WTC11 (cell line): ENCODE results near the gene PRR12. TPM values are rescaled to one million over a fixed set of nuclear protein-coding genes. Genes with fewer than 3 reads are reported as not detected.
"Not testable (repeated sequence)": the region's sequence is repeated elsewhere in the genome, so short reads cannot be mapped to it uniquely, and the experiment has no call there.

Source experiments
- ATAC-seq: fragments of 200-7000 bp; cut with Tn5 transposase; 2 replicates; pipeline ENCODE4 v1.10.0; 2021; ENCODE audit warnings: mild to moderate bottlenecking, moderate library complexity
- CTCF ChIA-PET: fragments of 300-600 bp; sonication (Branson Sonifier 250); formaldehyde crosslinking; loops from one replicate; lab custom pipeline; 2021; ENCODE audit warnings: antibody characterized with exemption; lab: Charles Lee
- POLR2A ChIA-PET: fragments of 350-600 bp; sonication (Branson Sonifier 250); formaldehyde crosslinking; loops from one replicate; lab custom pipeline; 2021; ENCODE audit warnings: antibody characterized with exemption; lab: Charles Lee
- DNase-seq: peaks from one replicate; pipeline ENCODE4 v3.0.0; 2021; ENCODE audit warnings: low spot score
- H3K27ac Mint-ChIP-seq: 2 replicates; pipeline ENCODE4 v1.8.0; 2021; ENCODE audit warnings: mixed read lengths
- H3K27me3 Mint-ChIP-seq: 2 replicates; pipeline ENCODE4 v1.8.0; 2021; ENCODE audit warnings: low read depth, mild to moderate bottlenecking, moderate library complexity, mixed read lengths
- H3K36me3 Mint-ChIP-seq: 2 replicates; pipeline ENCODE4 v1.8.0; 2021; ENCODE audit warnings: mixed read lengths
- H3K4me1 Mint-ChIP-seq: 2 replicates; pipeline ENCODE4 v1.8.0; 2022; ENCODE audit warnings: mixed read lengths
- H3K4me3 Mint-ChIP-seq: 2 replicates; pipeline ENCODE4 v1.8.0; 2021; ENCODE audit warnings: mild to moderate bottlenecking, moderate library complexity, mixed read lengths
- H3K9me3 Mint-ChIP-seq: 2 replicates; pipeline ENCODE4 v1.8.0; 2021; ENCODE audit warnings: mixed read lengths
- CREM ChIP-seq: sonication (generic); formaldehyde crosslinking; IDR thresholded peaks from 2 replicates; pipeline ENCODE4 v1.8.1; 2022; ENCODE audit warnings: mild to moderate bottlenecking, missing genetic modification reagents, moderate library complexity
- CTCF ChIP-seq: fragments of 200-600 bp; IDR thresholded peaks from 2 replicates; pipeline ENCODE4 v1.8.0; 2022; ENCODE audit warnings: antibody characterized with exemption
- ERG ChIP-seq: fragments of 250-450 bp; sonication (Bioruptor Pico); IDR thresholded peaks from 2 replicates; pipeline ENCODE4 v1.8.0; 2021; ENCODE audit warnings: mild to moderate bottlenecking
- FOXP4 ChIP-seq: sonication (generic); formaldehyde crosslinking; IDR thresholded peaks from 2 replicates; pipeline ENCODE4 v1.8.0; 2022; ENCODE audit warnings: mild to moderate bottlenecking, missing genetic modification reagents
- GTF2I ChIP-seq: fragments of 250-450 bp; sonication (Bioruptor Pico); conservative IDR thresholded peaks from 2 replicates; pipeline ENCODE4 v1.4.0; 2021; ENCODE audit warnings: mild to moderate bottlenecking
- HMGA2 ChIP-seq: fragments of 250-450 bp; sonication (Bioruptor Pico); IDR thresholded peaks from 2 replicates; pipeline ENCODE4 v1.4.0; 2021; ENCODE audit warnings: mild to moderate bottlenecking, moderate library complexity
- RORB ChIP-seq: fragments of 250-450 bp; sonication (Bioruptor Pico); IDR thresholded peaks from 2 replicates; pipeline ENCODE4 v1.9.0; 2021; ENCODE audit warnings: mild to moderate bottlenecking
- TCF7 ChIP-seq: sonication (generic); formaldehyde crosslinking; IDR thresholded peaks from 2 replicates; pipeline ENCODE4 v1.8.0; 2022; ENCODE audit warnings: mild to moderate bottlenecking, low read depth, missing genetic modification reagents, moderate library complexity
- TEAD4 ChIP-seq: sonication (generic); formaldehyde crosslinking; IDR thresholded peaks from 2 replicates; pipeline ENCODE4 v1.8.0; 2022; ENCODE audit warnings: mild to moderate bottlenecking, missing genetic modification reagents
- ZNF121 ChIP-seq: sonication (generic); formaldehyde crosslinking; IDR thresholded peaks from 2 replicates; pipeline ENCODE4 v1.8.0; 2023; ENCODE audit warnings: missing genetic modification reagents
- ZNF416 ChIP-seq: fragments of 250-450 bp; sonication (Bioruptor Pico); IDR thresholded peaks from 2 replicates; pipeline ENCODE4 v1.9.0; 2021; ENCODE audit warnings: mild to moderate bottlenecking, inconsistent platforms
- ZNF425 ChIP-seq: fragments of 250-450 bp; sonication (Bioruptor Pico); conservative IDR thresholded peaks from 2 replicates; pipeline ENCODE4 v1.9.0; 2021; ENCODE audit warnings: mild to moderate bottlenecking
- ZNF671 ChIP-seq: fragments of 250-450 bp; sonication (Bioruptor Pico); IDR thresholded peaks from 2 replicates; pipeline ENCODE4 v1.8.0; 2021; ENCODE audit warnings: mild to moderate bottlenecking
- total RNA-seq: library from RNA; stranded (reverse); gene quantifications from 3 replicates; pipeline ENCODE4 v1.2.3, GENCODE V29; 2021

PRR12 gene
- total RNA-seq, 1 experiment from 2014 or later: 86.1 TPM

GRCh38 chr19:49631610-49632192, 40.7 kb downstream of the PRR12 start:
- CTCF ChIA-PET: interaction anchor here (0.8 to 1.4 kb wide), 3 partner anchors 8 to 49 kb away, joined by 3 to 5 read pairs (median 4); partner anchors contain the start of gene RRAS
- Mint-ChIP-seq H3K36me3 (peaks cover 10% of the 10 kb centered on the region; the same call in 1 of the 2 replicates), H3K9me3 (no peaks in the 10 kb centered on the region), H3K4me3 (no peak overlapping the region), H3K4me1 (peaks cover 22% of the 10 kb centered on the region), H3K27ac (0 out of 2 replicates have a peak overlapping the region, but pooled peaks have one; percentile 49), H3K27me3 (peaks cover 18% of the 10 kb centered on the region)
- no peak for TF ChIP-seq RORB (CRISPR knock-in tag)
- 0 out of 2 replicates have a peak, but pooled peaks have one; percentile 40 for TF ChIP-seq ZNF671
- DNase-seq (no peak), ATAC-seq (no peak)
- POLR2A ChIA-PET: interaction anchor here (1.0 to 3.0 kb wide), 3 partner anchors 8 to 58 kb away, joined by 3 to 18 read pairs (median 3); partner anchors contain the start of genes ADM5 and RRAS

- Mint-ChIP-seq H3K4me1 (peaks cover 23% of the 10 kb centered on the region), H3K9me3 (no peaks in the 10 kb centered on the region), H3K36me3 (peaks cover 5% of the 10 kb centered on the region; the same call in 1 of the 2 replicates), H3K27me3 (peaks cover 19% of the 10 kb centered on the region), H3K4me3 (no peak overlapping the region), H3K27ac (no peak overlapping the region)
- POLR2A ChIA-PET: interaction anchor here (1.2 kb wide), 1 partner anchor 44 kb away, joined by 3 read pairs; no protein-coding TSS in a partner anchor
- CTCF ChIA-PET: interaction anchor here (0.5 kb wide), 1 partner anchor 34 kb away, joined by 3 read pairs; no protein-coding TSS in a partner anchor
- TF ChIP-seq ZNF121: peak; percentile 90
- no peak for TF ChIP-seq RORB (CRISPR knock-in tag)
- peak; percentile 65; the same call in 1 of the 2 replicates for TF ChIP-seq ZNF416 (CRISPR knock-in tag)
- TF ChIP-seq TCF7: no peak
- peak; percentile 40; the same call in 1 of the 2 replicates for TF ChIP-seq GTF2I (CRISPR knock-in tag)
- TF ChIP-seq TEAD4 (CRISPR knock-in tag): no peak
- TF ChIP-seq ERG (CRISPR knock-in tag): peak; percentile 66; the same call in 1 of the 2 replicates
- TF ChIP-seq FOXP4 (CRISPR knock-in tag): no peak
- TF ChIP-seq CTCF: no peak
- TF ChIP-seq ZNF425 (CRISPR knock-in tag): 0 out of 2 replicates have a peak, but pooled peaks have one; percentile 32
- no peak for TF ChIP-seq HMGA2 (CRISPR knock-in tag)
- DNase-seq: no peak
- ATAC-seq: no peak
Observed at GRCh38 chr19:49632576-49632975, 41.6 kb downstream of the PRR12 start.

GRCh38 chr19:49633273-49633672, 42.3 kb downstream of the PRR12 start:
- not testable (repeated sequence) for H3K4me3 Mint-ChIP-seq, ATAC-seq, H3K36me3 Mint-ChIP-seq, DNase-seq, H3K9me3 Mint-ChIP-seq, H3K27ac Mint-ChIP-seq
- ChIA-PET CTCF (interaction anchor here (0.5 kb wide), 1 partner anchor 35 kb away, joined by 3 read pairs; no protein-coding TSS in a partner anchor), POLR2A (interaction anchor here (0.6 kb wide), 1 partner anchor 124 kb away, joined by 3 read pairs; no protein-coding TSS in a partner anchor)
- H3K27me3 Mint-ChIP-seq: peaks cover 22% of the 10 kb centered on the region
- TF ChIP-seq CREM: 0 out of 2 replicates have a peak, but pooled peaks have one; percentile 26
- peaks cover 28% of the 10 kb centered on the region for H3K4me1 Mint-ChIP-seq
